HEK293T (cell line): ENCODE measurements around the gene CTNNA2.

ENCODE experiments used
- CTCF ChIA-PET: fragments of 350-600 bp; formaldehyde crosslinking; extraction: SDS; loops from one replicate; lab custom pipeline; 2021; ENCODE audit warnings: antibody characterized with exemption, inconsistent platforms; lab: Yijun Ruan, JAX
- POLR2A ChIA-PET: fragments of 350-600 bp; formaldehyde crosslinking; extraction: SDS; loops from one replicate; lab custom pipeline; 2020; ENCODE audit warnings: antibody characterized with exemption, inconsistent platforms; lab: Yijun Ruan, JAX
- DNase-seq: peaks from one replicate; pipeline ENCODE4 v3.0.0; 2012; ENCODE audit warnings: mixed read lengths; ENCODE audit errors: extremely low spot score
- ARNT ChIP-seq: fragments of 450-650 bp; IDR thresholded peaks from 2 replicates; pipeline ENCODE4 v1.6.1; 2017; ENCODE audit warnings: mild to moderate bottlenecking
- BHLHE40 ChIP-seq: fragments of 450-650 bp; IDR thresholded peaks from 2 replicates; pipeline ENCODE4 v1.6.1; 2016; ENCODE audit warnings: mild to moderate bottlenecking, moderate library complexity, borderline replicate concordance
- CTBP1 ChIP-seq: fragments of 450-650 bp; IDR thresholded peaks from 2 replicates; pipeline ENCODE4 v1.6.1; 2016; ENCODE audit warnings: borderline replicate concordance
- ELF4 ChIP-seq: fragments of 450-650 bp; IDR thresholded peaks from 2 replicates; pipeline ENCODE4 v1.6.1; 2017; ENCODE audit warnings: antibody characterized with exemption
- FOXA1 ChIP-seq: fragments of 450-650 bp; IDR thresholded peaks from 2 replicates; pipeline ENCODE4 v1.6.1; 2016; ENCODE audit warnings: mild to moderate bottlenecking
- FOXK2 ChIP-seq: fragments of 450-650 bp; IDR thresholded peaks from 2 replicates; pipeline ENCODE4 v1.6.1; 2016; ENCODE audit warnings: mild to moderate bottlenecking
- FOXM1 ChIP-seq: fragments of 450-650 bp; IDR thresholded peaks from 2 replicates; pipeline ENCODE4 v1.6.1; 2017; ENCODE audit warnings: mild to moderate bottlenecking, borderline replicate concordance
- HDGF ChIP-seq: fragments of 450-650 bp; IDR thresholded peaks from 2 replicates; pipeline ENCODE4 v1.6.1; 2017; ENCODE audit warnings: antibody characterized with exemption, borderline replicate concordance
- L3MBTL2 ChIP-seq: fragments of 450-650 bp; conservative IDR thresholded peaks from 2 replicates; pipeline ENCODE4 v1.6.1; 2016; ENCODE audit warnings: mild to moderate bottlenecking
- LEF1 ChIP-seq: fragments of 450-650 bp; IDR thresholded peaks from 2 replicates; pipeline ENCODE4 v1.6.1; 2017; ENCODE audit warnings: mild to moderate bottlenecking, borderline replicate concordance
- NFRKB ChIP-seq: fragments of 450-650 bp; IDR thresholded peaks from 2 replicates; pipeline ENCODE4 v1.6.1; 2016; ENCODE audit warnings: mild to moderate bottlenecking, moderate library complexity
- SP1 ChIP-seq: fragments of 450-650 bp; IDR thresholded peaks from 2 replicates; pipeline ENCODE4 v1.6.1; 2017
- SUZ12 ChIP-seq: fragments of 450-650 bp; IDR thresholded peaks from 2 replicates; pipeline ENCODE4 v1.6.1; 2016; ENCODE audit warnings: mild to moderate bottlenecking
- TARDBP ChIP-seq: fragments of 450-650 bp; IDR thresholded peaks from 2 replicates; pipeline ENCODE4 v1.6.1; 2016
- ZNF384 ChIP-seq: fragments of 450-650 bp; IDR thresholded peaks from 2 replicates; pipeline ENCODE4 v1.6.1; 2016
- TF ChIP-seq, protein P1 (sequence below): fragments of 450-650 bp; IDR thresholded peaks from 2 replicates; pipeline ENCODE4 v1.6.1; 2016

CTNNA2 gene

DNA sequence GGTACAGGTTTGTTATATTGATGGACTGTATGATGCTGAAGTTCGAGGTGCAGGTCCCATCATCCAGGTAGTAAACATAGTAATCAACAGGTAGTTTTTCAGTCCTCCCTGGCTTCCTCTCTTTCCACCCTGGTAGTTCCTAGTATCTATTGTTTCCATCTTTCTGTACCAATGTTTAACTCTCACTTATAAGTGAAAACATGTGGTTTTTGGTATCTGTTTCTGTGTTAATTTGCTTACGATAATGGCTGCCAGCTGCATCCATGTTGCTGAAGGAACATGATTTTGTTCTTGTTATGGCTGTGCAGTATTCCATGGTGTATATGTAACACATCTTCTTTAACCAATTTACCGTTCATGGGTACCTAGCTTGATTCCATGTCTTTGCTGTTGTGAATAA, 861.3 kb downstream of the CTNNA2 start:
- POLR2A ChIA-PET: no interaction called here
- DNase-seq: no peak
- CTCF ChIA-PET: no interaction called here
- TF ChIP-seq LEF1: no peak
- TF ChIP-seq, protein P1, sequence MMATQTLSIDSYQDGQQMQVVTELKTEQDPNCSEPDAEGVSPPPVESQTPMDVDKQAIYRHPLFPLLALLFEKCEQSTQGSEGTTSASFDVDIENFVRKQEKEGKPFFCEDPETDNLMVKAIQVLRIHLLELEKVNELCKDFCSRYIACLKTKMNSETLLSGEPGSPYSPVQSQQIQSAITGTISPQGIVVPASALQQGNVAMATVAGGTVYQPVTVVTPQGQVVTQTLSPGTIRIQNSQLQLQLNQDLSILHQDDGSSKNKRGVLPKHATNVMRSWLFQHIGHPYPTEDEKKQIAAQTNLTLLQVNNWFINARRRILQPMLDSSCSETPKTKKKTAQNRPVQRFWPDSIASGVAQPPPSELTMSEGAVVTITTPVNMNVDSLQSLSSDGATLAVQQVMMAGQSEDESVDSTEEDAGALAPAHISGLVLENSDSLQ: no peak
- no peak for TF ChIP-seq TARDBP
- TF ChIP-seq SP1: no peak
- no peak for TF ChIP-seq CTBP1
- no peak for TF ChIP-seq HDGF
- no peak for TF ChIP-seq FOXM1
- TF ChIP-seq ZNF384: no peak
- TF ChIP-seq FOXK2: no peak

DNA sequence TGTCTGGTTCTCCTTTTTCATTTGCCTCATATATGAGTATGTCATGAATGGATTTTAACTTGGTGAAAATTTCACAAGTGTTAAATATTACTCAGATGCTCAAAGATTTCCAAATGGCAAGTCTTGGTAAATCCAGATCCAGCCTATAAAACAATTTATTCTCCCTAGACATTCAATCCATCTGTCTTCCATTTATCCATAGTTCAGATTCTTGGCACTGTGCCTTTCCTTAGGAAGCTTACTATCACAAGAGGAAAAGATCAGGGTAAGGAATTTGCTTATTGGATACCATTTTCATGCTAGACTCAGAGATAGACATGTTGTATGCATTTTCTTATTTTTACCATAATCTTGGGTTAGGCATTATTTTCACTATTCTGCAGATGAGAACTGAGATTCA, 864.2 kb downstream of the CTNNA2 start:
- DNase-seq: no peak
- ChIA-PET CTCF (no interaction called here), POLR2A (no interaction called here)
- TF ChIP-seq SUZ12: no peak
- TF ChIP-seq ELF4: no peak
- no peak for TF ChIP-seq LEF1
- no peak for TF ChIP-seq BHLHE40
- no peak for TF ChIP-seq ARNT
- TF ChIP-seq, protein P1: no peak
- no peak for TF ChIP-seq FOXK2

DNA sequence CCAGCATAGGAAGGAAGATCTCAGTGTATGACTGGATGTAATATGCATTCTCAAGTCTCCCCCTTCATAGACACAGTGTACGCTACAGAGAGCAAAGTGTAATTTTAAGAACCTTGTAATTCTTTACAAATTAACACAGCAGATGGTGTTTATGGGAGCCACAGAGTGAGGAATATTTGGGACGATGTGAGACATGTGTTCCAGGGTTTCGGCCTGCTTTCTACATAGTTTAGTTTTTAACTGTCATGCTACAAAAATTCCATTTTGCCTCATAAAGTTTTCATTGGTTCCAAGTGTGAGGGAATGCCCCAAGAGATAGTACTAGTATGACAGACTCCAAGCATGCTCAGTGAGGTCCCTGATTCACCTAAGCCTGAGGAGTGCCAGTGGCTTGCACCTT, 867.9 kb downstream of the CTNNA2 start:
- CTCF ChIA-PET: no interaction called here
- no peak for TF ChIP-seq FOXK2
- TF ChIP-seq SUZ12: no peak
- TF ChIP-seq LEF1: no peak
- no peak for TF ChIP-seq ELF4
- TF ChIP-seq TARDBP: no peak
- no peak for TF ChIP-seq FOXA1
- no peak for TF ChIP-seq NFRKB
- no peak for TF ChIP-seq CTBP1
- TF ChIP-seq BHLHE40: no peak
- no peak for TF ChIP-seq ZNF384
- POLR2A ChIA-PET: no interaction called here
- no peak for DNase-seq

DNA sequence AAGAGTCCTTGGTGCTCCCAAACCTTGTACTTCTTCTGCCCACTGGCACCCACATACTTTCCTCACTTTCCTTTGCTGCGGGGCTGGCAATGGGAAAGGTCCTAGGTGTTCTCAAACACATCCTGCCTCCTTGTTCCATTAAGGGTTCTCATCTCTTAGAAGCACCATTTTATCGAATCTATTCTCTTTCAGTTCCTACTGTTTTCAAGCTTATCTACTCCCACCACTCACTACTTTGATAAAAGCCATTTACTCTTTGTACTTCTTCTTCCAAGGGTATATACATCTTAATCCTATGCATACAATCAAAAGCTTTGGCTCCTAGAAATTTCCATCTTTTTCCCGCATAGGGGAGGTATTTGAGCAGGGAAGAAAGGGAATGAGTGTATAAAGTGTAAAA, 868.8 kb downstream of the CTNNA2 start:
- TF ChIP-seq L3MBTL2 (no peak), FOXK2 (no peak), LEF1 (no peak), FOXA1 (no peak), CTBP1 (no peak), SP1 (no peak), ZNF384 (no peak)
- TF ChIP-seq, protein P1: no peak
- CTCF ChIA-PET: no interaction called here
- POLR2A ChIA-PET: no interaction called here
- no peak for DNase-seq

DNA sequence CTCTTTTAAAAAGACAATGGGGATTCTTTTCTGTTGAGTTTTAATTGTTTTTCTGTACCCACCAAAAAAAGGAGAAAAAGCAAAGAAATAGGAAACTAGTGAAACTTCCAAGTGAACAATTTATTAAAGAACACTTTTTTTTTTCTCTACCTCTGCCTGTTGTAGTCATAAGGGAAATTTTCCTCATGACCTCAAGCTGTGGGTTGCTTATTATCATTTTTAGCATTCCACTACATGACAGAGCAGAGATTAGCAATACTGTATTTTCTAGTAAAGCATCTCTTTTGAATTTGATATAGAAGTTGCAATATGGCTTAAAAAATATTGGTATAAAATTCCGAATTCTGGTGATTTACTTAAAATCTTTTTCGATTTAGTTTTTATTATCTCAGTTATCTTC, 879.6 kb downstream of the CTNNA2 start:
- no peak for DNase-seq
- CTCF ChIA-PET: no interaction called here
- POLR2A ChIA-PET: no interaction called here
- TF ChIP-seq SP1: no peak
- no peak for TF ChIP-seq HDGF
- TF ChIP-seq CTBP1: no peak
- no peak for TF ChIP-seq L3MBTL2

DNA sequence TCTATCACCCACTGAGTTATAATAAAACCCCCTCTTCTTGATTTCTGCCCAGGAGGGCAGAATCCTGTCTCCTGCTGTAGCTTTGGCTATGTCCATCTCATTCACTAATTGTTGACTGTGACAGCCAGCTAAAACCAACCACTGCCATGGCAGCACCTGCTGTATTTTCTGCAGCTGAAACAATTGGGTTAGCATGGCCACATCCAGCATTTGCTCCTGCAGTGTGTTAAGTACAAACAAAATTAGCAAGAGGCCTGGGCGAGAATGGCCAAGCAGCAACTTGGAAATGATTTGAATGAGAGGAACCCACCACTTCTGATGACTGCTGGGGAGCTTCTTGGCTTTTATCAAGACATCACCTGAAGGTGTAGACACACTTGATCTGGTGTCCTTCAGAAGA, 881.1 kb downstream of the CTNNA2 start:
- POLR2A ChIA-PET: no interaction called here
- CTCF ChIA-PET: no interaction called here
- no peak for TF ChIP-seq ARNT
- TF ChIP-seq SUZ12: no peak
- TF ChIP-seq, protein P1: no peak
- no peak for TF ChIP-seq FOXK2
- TF ChIP-seq NFRKB: no peak
- no peak for DNase-seq

DNA sequence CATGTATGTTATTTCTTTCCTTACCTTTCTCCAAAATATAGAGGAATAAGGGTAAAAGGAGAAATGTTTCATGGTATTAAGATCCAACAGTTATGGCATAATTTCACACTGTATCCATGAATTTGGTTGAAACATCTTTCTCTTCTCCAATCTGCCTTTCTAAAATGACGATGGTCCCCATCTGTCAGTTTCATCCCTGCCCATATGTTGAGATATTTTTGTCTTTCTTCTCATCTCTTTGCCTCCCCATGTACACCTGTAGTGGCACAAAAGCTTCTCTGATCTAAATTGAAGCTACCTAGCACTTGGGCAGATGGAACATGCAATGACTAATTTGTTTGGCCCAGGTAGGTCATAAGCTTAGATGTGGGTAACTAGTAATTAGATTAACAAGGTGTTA, 882.4 kb downstream of the CTNNA2 start:
- DNase-seq: no peak
- TF ChIP-seq FOXM1: no peak
- no peak for TF ChIP-seq FOXK2
- no peak for TF ChIP-seq LEF1
- no peak for TF ChIP-seq ELF4
- no peak for TF ChIP-seq SUZ12
- TF ChIP-seq ARNT: no peak
- TF ChIP-seq BHLHE40: no peak
- TF ChIP-seq HDGF: no peak
- TF ChIP-seq NFRKB: no peak
- CTCF ChIA-PET: no interaction called here
- POLR2A ChIA-PET: no interaction called here
